ENCODE measurements around the gene COG2. TPM values are rescaled to one million over a fixed set of nuclear protein-coding genes. Genes with fewer than 3 reads are reported as not detected.
A peak's percentile ranks its signal among the peaks of the same experiment; 100 is the strongest.

Gene COG2
- total and polyA plus RNA-seq, 2 of the 13 experiments (the other 11 are each of a cell fraction or from before 2014, with no cell fraction given), result 16.8 to 36.3 TPM

DNA sequence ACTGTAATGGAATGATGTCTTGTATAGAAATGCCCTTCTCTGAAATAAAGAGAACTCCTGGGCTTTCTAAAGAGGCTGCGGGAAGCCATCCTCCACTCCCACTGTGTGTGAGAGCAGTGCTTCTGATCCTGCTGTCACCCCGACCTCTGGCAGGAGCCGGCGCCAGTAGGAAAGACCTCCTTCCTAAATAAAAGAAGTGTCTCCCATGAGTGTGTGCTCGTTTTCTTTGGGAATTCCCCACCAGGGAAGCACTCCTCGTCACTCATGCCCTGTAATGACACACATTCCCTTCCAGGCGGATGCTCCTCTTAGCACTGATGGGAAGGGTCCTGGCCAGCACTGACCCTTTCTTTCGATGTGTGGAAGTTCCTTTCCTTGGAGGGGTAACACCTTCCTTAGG is 51.5 kb downstream of the COG2 start (continued):
- TF ChIP-seq, protein P1, sequence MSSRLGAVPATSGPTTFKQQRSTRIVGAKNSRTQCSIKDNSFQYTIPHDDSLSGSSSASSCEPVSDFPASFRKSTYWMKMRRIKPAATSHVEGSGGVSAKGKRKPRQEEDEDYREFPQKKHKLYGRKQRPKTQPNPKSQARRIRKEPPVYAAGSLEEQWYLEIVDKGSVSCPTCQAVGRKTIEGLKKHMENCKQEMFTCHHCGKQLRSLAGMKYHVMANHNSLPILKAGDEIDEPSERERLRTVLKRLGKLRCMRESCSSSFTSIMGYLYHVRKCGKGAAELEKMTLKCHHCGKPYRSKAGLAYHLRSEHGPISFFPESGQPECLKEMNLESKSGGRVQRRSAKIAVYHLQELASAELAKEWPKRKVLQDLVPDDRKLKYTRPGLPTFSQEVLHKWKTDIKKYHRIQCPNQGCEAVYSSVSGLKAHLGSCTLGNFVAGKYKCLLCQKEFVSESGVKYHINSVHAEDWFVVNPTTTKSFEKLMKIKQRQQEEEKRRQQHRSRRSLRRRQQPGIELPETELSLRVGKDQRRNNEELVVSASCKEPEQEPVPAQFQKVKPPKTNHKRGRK (CRISPR knock-in tag; IDR thresholded peaks at IDR 0.05), result no peak
- no peak for TF ChIP-seq KDM1A (CRISPR knock-in tag; IDR thresholded peaks at IDR 0.05)
- TF ChIP-seq EP300 (IDR thresholded peaks at IDR 0.05; ENCODE audit: low read depth in 2 of 2, low read length in 2 of 2), result no peak
- no peak for TF ChIP-seq EP300 (CRISPR knock-in tag; IDR thresholded peaks at IDR 0.05; ENCODE audit: borderline replicate concordance)
- TF ChIP-seq, protein P2, sequence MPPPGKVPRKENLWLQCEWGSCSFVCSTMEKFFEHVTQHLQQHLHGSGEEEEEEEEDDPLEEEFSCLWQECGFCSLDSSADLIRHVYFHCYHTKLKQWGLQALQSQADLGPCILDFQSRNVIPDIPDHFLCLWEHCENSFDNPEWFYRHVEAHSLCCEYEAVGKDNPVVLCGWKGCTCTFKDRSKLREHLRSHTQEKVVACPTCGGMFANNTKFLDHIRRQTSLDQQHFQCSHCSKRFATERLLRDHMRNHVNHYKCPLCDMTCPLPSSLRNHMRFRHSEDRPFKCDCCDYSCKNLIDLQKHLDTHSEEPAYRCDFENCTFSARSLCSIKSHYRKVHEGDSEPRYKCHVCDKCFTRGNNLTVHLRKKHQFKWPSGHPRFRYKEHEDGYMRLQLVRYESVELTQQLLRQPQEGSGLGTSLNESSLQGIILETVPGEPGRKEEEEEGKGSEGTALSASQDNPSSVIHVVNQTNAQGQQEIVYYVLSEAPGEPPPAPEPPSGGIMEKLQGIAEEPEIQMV (CRISPR knock-in tag; IDR thresholded peaks at IDR 0.05; ENCODE audit: low read depth), result no peak
- no peak for TF ChIP-seq ARNTL (CRISPR knock-in tag; IDR thresholded peaks at IDR 0.05)
- TF ChIP-seq HIVEP1 (CRISPR knock-in tag; IDR thresholded peaks at IDR 0.05), result no peak
- TF ChIP-seq RXRA (CRISPR knock-in tag; IDR thresholded peaks at IDR 0.05), result no peak

DNA sequence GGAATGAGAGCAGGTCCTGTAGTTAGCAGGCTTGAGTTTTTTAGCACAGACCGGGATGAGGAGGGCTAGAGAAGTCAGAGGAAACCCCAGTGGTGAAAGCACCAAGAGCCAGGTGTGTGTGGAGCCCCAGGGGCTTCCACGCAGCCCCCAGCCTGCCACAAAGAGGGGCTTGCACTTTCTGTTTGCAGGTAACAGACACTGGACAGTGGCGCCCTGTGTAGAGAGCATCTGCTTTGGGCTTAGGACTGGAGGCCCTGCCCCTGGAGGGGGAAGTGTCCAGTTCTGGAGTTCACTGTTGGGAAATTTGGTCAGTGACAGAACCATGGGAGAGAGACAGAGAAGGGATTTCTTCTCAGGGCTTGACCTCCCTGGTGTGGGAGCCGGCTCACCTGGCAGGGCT is 52.2 kb downstream of the COG2 start:
- Histone ChIP-seq H3K4me2 (ENCODE audit: low read depth, low read length) (no peak overlapping the region), H3K9ac (ENCODE audit: insufficient read depth, low read depth, low read length) (no peak overlapping the region), H2AFZ (ENCODE audit: low read length) (no peak overlapping the region), H4K20me1 (ENCODE audit: insufficient read depth, low read length) (no peaks in the 10 kb centered on the region), H3K79me2 (ENCODE audit: insufficient read depth, low read length) (no peaks in the 10 kb centered on the region), H3K4me3 (replicated peaks in 1 of 3; ENCODE audit: insufficient read depth in 1 of 3, low read depth in 2 of 3, low read length in 3 of 3) (no peak overlapping the region), H3K27ac (ENCODE audit: extremely low read length, insufficient read depth, low read length) (peak overlapping the region; percentile 23), H3K4me1 (ENCODE audit: insufficient read depth, low read length) (peaks cover 15% of the 10 kb centered on the region; the same call in 1 of the 2 replicates), H3K36me3 (replicated peaks in 1 of 2; ENCODE audit: control insufficient read depth in 1 of 2, insufficient read depth in 2 of 2, low read length in 2 of 2) (peaks cover 13 to 43% of the 10 kb centered on the region in 2 experiments), H3K27me3 (ENCODE audit: control insufficient read depth in 1 of 2, insufficient read depth in 2 of 2, low read length in 2 of 2) (no peaks in the 10 kb centered on the region), H3K9me3 (ENCODE audit: low read length) (no peaks in the 10 kb centered on the region)
- intact Hi-C loops (cut with micrococcal nuclease; ENCODE audit: unreplicated experiment), result no loop called here
- WGBS (ENCODE audit: low lambda C conversion rate), result 92% methylated on average over 2 of the region's 4 CpGs
- ATAC-seq, result peak; percentile 12
- no peak for DNase-seq (ENCODE audit: low spot score)
- ChIA-PET POLR2A (interaction anchor here (1.2 kb wide), 1 partner anchor 9 kb away, joined by 4 read pairs; no protein-coding TSS in a partner anchor), CTCF (ENCODE audit: low intra/inter-chr PET ratio, low total read pairs) (no interaction called here)
- no peak for FAIRE-seq
- in situ Hi-C loops (cut with HindIII; ENCODE audit: extremely low pct_ligation_motif_present, low pct_unique_long_range_greater_than_20kb), result no loop called here
- BruUV-seq (replicated peaks), result no TSS peak
- TF ChIP-seq TBL1XR1 (IDR thresholded peaks at IDR 0.05; ENCODE audit: borderline replicate concordance, low read length, partially characterized antibody) (no peak), POLR2G (IDR thresholded peaks at IDR 0.05; ENCODE audit: low read depth, low read length) (peak; percentile 51), RBM22 (optimal IDR thresholded peaks at IDR 0.05; ENCODE audit: low read length) (peak; percentile 78), AGO2 (optimal IDR thresholded peaks at IDR 0.05; ENCODE audit: low read depth, low read length) (peak; percentile 34), NCOA2 (CRISPR knock-in tag; IDR thresholded peaks at IDR 0.05) (no peak), MTA1 (CRISPR knock-in tag; IDR thresholded peaks at IDR 0.05; ENCODE audit: borderline replicate concordance) (0 out of 2 replicates have a peak, but pooled peaks have one; percentile 27), ZFP37 (CRISPR knock-in tag; IDR thresholded peaks at IDR 0.05; ENCODE audit: borderline replicate concordance) (no peak), NBN (conservative IDR thresholded peaks at IDR 0.05) (no peak)
- TF ChIP-seq, protein P3, sequence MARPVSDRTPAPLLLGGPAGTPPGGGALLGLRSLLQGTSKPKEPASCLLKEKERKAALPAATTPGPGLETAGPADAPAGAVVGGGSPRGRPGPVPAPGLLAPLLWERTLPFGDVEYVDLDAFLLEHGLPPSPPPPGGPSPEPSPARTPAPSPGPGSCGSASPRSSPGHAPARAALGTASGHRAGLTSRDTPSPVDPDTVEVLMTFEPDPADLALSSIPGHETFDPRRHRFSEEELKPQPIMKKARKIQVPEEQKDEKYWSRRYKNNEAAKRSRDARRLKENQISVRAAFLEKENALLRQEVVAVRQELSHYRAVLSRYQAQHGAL (CRISPR knock-in tag; IDR thresholded peaks at IDR 0.05; ENCODE audit: not compliant biosample characterization), result no peak
- TF ChIP-seq, protein P4, sequence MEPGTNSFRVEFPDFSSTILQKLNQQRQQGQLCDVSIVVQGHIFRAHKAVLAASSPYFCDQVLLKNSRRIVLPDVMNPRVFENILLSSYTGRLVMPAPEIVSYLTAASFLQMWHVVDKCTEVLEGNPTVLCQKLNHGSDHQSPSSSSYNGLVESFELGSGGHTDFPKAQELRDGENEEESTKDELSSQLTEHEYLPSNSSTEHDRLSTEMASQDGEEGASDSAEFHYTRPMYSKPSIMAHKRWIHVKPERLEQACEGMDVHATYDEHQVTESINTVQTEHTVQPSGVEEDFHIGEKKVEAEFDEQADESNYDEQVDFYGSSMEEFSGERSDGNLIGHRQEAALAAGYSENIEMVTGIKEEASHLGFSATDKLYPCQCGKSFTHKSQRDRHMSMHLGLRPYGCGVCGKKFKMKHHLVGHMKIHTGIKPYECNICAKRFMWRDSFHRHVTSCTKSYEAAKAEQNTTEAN (CRISPR knock-in tag; conservative IDR thresholded peaks at IDR 0.05), result no peak
- TF ChIP-seq, protein P5, sequence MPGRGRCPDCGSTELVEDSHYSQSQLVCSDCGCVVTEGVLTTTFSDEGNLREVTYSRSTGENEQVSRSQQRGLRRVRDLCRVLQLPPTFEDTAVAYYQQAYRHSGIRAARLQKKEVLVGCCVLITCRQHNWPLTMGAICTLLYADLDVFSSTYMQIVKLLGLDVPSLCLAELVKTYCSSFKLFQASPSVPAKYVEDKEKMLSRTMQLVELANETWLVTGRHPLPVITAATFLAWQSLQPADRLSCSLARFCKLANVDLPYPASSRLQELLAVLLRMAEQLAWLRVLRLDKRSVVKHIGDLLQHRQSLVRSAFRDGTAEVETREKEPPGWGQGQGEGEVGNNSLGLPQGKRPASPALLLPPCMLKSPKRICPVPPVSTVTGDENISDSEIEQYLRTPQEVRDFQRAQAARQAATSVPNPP (CRISPR knock-in tag; IDR thresholded peaks at IDR 0.05), result no peak
